ENCODE measurements around the gene WNT9A.

DNA sequence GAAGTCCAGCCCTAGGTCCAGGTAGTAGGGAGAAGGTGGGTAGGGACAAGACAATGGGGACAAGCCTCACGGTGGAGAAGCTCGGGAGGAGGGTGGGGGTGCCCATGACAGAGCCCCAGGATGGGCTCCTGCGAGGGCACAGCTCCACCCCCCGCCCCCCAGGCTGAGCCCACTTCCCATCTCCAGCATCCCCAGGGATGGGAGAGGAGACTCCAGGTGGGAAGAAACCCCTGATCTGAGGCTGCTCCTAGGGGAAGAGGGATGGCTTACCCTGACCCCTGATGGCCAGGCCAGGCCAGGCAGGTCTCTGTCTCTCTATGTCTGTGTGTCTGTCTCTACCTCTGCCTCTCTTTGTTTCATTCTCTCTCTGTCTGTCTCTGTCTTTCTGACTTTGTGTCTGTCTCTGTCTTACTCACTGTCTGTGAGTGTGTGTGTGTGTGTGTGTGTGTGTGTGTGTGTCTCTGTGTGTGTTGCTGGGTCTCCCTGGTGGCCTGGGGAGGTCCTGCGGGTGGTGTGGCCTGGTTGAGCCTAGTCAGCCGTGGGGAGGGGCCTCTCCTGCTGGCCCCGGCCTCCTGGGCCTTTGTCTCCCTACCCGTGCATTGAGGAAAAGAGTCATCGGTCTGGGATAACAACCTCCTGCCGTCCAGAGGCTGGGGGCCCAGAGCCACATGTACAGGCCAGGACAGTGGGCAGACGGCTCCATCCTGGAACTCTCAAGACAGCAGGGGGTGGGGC lies 45.7 kb downstream of the WNT9A start:
- TF ChIP-seq, protein P1, sequence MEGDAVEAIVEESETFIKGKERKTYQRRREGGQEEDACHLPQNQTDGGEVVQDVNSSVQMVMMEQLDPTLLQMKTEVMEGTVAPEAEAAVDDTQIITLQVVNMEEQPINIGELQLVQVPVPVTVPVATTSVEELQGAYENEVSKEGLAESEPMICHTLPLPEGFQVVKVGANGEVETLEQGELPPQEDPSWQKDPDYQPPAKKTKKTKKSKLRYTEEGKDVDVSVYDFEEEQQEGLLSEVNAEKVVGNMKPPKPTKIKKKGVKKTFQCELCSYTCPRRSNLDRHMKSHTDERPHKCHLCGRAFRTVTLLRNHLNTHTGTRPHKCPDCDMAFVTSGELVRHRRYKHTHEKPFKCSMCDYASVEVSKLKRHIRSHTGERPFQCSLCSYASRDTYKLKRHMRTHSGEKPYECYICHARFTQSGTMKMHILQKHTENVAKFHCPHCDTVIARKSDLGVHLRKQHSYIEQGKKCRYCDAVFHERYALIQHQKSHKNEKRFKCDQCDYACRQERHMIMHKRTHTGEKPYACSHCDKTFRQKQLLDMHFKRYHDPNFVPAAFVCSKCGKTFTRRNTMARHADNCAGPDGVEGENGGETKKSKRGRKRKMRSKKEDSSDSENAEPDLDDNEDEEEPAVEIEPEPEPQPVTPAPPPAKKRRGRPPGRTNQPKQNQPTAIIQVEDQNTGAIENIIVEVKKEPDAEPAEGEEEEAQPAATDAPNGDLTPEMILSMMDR (IDR thresholded peaks at IDR 0.05), result no peak
- TF ChIP-seq SMAD3 (CRISPR knock-in tag; IDR thresholded peaks at IDR 0.05; ENCODE audit: borderline replicate concordance), result no peak
- TF ChIP-seq GABPB1 (CRISPR knock-in tag; IDR thresholded peaks at IDR 0.05), result no peak
- no peak for TF ChIP-seq CREB1 (CRISPR knock-in tag; IDR thresholded peaks at IDR 0.05)
